Upper lobe of right lung (tissue), 1 donor: ENCODE measurements around the gene FOXP1. TPM values are rescaled to one million over a fixed set of nuclear protein-coding genes. Genes with fewer than 3 reads are reported as not detected.

ENCODE experiments used
- ATAC-seq: fragments of 200-7000 bp; cut with Tn5 transposase; one replicate; pipeline ENCODE4 v1.9.1; 2020; ENCODE audit warnings: mild to moderate bottlenecking, moderate library complexity
- DNase-seq: peaks from one replicate; pipeline ENCODE4 v3.0.0-alpha.2; 2020
- H3K27ac ChIP-seq: fragments of 200-600 bp; one replicate; pipeline ENCODE4 v1.8.0; 2022
- H3K27me3 ChIP-seq: fragments of 200-600 bp; one replicate; pipeline ENCODE4 v1.8.0; 2022; ENCODE audit warnings: mild to moderate bottlenecking
- H3K36me3 ChIP-seq: fragments of 200-600 bp; one replicate; pipeline ENCODE4 v1.8.0; 2022
- H3K4me1 ChIP-seq: fragments of 200-600 bp; one replicate; pipeline ENCODE4 v1.8.0; 2022
- H3K4me3 ChIP-seq: fragments of 200-600 bp; one replicate; pipeline ENCODE4 v1.8.0; 2022; ENCODE audit warnings: mild to moderate bottlenecking
- H3K9me3 ChIP-seq: fragments of 200-600 bp; one replicate; pipeline ENCODE4 v1.8.0; 2022
- intact Hi-C: fragments of 100-400 bp; cut with DNase I; formaldehyde crosslinking; loops from one replicate; pipeline ENCODE4 v1.11.0; 2022
- total RNA-seq: library from RNA; stranded (reverse); fragmentation: NEBNext Ultra II Directional; extraction: Animal tissue kit (Norgen Biotek cat#: 25700); gene quantifications from one replicate; pipeline ENCODE4 v1.2.1, GENCODE V29; 2021
- TF ChIP-seq, protein P1 (sequence below): fragments of 200-600 bp; IDR thresholded peaks from one replicate; pipeline ENCODE4 v1.8.0; 2022; ENCODE audit warnings: antibody characterized with exemption
- donor health status: DM: no; HTN: yes; CAD: no; lungs with severe emphysema.

FOXP1 gene
- total RNA-seq, 1 donor from 2014 or later: 140 TPM

DNA sequence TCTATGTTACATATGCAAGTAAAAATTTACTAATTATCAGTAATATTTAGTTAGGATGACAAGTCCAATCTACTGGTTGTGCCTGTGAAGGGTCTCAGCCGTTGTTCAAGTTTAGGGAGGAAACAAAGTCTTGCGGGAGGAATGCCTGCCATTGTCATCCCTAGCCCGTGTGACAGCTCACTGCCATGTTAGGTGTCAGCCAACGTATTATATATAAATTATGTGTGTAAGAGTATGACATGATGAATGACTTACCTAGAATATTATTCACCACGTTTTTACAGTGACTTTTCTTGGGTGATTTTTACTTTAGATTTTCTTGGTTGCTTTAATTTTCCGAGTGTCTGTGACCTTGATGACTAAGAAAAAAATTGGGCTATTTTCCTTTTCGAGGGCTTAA, 656.7 kb downstream of the FOXP1 start:
- no peaks in the 10 kb centered on the region for H3K9me3 ChIP-seq
- H3K4me1 ChIP-seq: no peaks in the 10 kb centered on the region
- H3K27me3 ChIP-seq: no peaks in the 10 kb centered on the region
- intact Hi-C loops: no loop called here
- no peak for DNase-seq
- no peak overlapping the region for H3K27ac ChIP-seq
- TF ChIP-seq, protein P1, sequence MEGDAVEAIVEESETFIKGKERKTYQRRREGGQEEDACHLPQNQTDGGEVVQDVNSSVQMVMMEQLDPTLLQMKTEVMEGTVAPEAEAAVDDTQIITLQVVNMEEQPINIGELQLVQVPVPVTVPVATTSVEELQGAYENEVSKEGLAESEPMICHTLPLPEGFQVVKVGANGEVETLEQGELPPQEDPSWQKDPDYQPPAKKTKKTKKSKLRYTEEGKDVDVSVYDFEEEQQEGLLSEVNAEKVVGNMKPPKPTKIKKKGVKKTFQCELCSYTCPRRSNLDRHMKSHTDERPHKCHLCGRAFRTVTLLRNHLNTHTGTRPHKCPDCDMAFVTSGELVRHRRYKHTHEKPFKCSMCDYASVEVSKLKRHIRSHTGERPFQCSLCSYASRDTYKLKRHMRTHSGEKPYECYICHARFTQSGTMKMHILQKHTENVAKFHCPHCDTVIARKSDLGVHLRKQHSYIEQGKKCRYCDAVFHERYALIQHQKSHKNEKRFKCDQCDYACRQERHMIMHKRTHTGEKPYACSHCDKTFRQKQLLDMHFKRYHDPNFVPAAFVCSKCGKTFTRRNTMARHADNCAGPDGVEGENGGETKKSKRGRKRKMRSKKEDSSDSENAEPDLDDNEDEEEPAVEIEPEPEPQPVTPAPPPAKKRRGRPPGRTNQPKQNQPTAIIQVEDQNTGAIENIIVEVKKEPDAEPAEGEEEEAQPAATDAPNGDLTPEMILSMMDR: no peak
- ATAC-seq: no peak
- no peaks in the 10 kb centered on the region for H3K36me3 ChIP-seq
- no peak overlapping the region for H3K4me3 ChIP-seq

DNA sequence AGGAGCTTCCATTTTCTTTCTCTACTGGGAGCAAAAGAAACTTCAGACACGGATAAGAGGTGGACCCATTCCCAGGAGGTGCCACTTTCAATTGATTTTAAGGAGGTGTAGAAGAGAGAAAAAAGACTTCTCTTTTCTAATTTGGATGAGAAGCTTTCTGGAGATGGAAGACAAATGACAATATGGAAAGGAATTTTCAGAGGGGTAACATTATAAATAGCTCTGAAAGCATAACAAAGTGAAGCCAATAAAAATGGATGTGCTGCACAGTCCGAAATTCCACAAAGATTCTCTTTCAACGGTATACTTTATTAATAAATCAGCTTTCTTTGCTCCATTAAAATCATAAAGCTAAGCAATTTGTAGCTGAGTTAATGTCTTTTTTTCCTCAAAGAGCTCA, 663.9 kb downstream of the FOXP1 start:
- DNase-seq: no peak
- Histone ChIP-seq H3K4me3 (no peak overlapping the region), H3K4me1 (no peaks in the 10 kb centered on the region), H3K9me3 (no peaks in the 10 kb centered on the region), H3K27ac (no peak overlapping the region), H3K27me3 (no peaks in the 10 kb centered on the region), H3K36me3 (no peaks in the 10 kb centered on the region)
- TF ChIP-seq, protein P1: no peak
- intact Hi-C loops: no loop called here
- no peak for ATAC-seq

DNA sequence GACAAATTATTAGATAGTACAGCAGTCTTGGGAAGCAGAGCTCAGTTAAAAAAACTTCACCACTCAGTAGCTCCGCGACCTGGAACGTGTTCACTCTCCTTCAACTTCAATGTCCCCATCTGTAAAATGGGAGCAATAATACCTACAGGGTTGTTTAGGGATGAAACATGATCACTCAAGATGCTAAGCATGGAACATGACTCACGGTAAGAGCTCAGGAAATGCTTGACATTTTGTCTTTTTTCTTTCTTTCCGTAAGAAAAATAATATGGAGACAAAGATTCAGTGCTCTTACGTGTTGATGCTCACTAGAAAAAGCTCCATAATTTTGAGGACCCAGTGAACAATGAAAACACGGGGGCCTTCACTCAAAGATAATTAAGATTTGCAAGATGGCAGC, 664.4 kb downstream of the FOXP1 start:
- no peak for ATAC-seq
- TF ChIP-seq, protein P1: no peak
- H3K9me3 ChIP-seq: no peaks in the 10 kb centered on the region
- H3K36me3 ChIP-seq: no peaks in the 10 kb centered on the region
- H3K4me1 ChIP-seq: no peaks in the 10 kb centered on the region
- intact Hi-C loops: no loop called here
- H3K27me3 ChIP-seq: no peaks in the 10 kb centered on the region
- no peak overlapping the region for H3K4me3 ChIP-seq
- no peak overlapping the region for H3K27ac ChIP-seq
- no peak for DNase-seq

DNA sequence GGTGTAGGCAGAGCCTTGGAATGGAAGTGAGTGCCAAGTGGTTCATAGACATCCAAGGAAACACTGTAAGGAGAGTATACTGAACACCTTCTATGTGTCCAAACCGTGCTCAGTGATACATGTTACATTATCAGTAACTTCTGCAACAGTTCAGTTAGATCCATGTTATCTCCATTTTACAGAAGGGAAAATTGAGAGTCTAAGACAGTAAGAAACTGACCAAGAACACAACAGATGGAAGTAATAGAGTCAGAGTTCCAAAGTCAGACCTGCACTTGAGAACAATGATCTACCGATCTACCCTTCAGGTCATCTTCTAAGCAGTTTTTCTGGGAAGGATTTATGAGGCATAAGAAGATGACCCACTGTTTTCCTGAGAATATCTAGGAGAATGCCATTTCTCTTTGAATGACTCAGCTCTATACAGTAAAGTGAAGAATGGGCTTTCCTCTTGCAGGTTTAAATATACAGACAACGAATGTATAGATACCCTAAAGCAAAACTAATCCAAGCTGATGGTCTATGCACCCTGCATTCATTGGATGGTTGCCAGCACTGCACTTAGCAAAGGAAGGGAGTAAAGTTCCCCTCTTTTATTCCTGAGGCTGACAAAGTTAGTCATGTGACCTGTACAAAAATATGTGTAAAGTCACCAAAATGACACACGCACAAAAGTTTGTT, 667.0 kb downstream of the FOXP1 start:
- H3K27me3 ChIP-seq: no peaks in the 10 kb centered on the region
- no peaks in the 10 kb centered on the region for H3K36me3 ChIP-seq
- no peak overlapping the region for H3K27ac ChIP-seq
- no peaks in the 10 kb centered on the region for H3K4me1 ChIP-seq
- no peak for DNase-seq
- TF ChIP-seq, protein P1: no peak
- H3K4me3 ChIP-seq: no peak overlapping the region
- H3K9me3 ChIP-seq: no peaks in the 10 kb centered on the region
- intact Hi-C loops: no loop called here
- no peak for ATAC-seq

DNA sequence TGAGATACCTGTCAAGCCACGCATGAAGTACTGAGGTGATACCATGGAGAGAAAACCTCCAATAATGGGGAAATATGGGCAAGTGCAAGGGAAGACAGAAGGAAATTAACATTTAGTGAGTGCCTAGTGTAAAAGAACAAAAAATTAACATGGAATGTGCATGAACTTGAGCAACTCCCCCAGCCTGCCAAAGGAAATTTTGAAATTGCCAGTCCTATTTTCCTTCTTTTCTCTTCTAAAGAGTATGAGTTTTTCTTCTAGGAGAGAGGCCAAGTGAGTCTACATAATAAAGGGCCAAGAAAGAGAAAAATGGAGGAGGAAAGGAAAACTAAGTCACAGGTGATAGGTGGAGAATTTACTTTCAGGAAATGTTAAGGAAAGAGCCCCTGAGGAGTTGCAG, 668.7 kb downstream of the FOXP1 start:
- Histone ChIP-seq H3K4me1 (no peaks in the 10 kb centered on the region), H3K27ac (no peak overlapping the region), H3K27me3 (no peaks in the 10 kb centered on the region), H3K9me3 (no peaks in the 10 kb centered on the region), H3K36me3 (no peaks in the 10 kb centered on the region), H3K4me3 (no peak overlapping the region)
- TF ChIP-seq, protein P1: no peak
- DNase-seq (no peak), ATAC-seq (no peak)
- intact Hi-C loops: no loop called here

DNA sequence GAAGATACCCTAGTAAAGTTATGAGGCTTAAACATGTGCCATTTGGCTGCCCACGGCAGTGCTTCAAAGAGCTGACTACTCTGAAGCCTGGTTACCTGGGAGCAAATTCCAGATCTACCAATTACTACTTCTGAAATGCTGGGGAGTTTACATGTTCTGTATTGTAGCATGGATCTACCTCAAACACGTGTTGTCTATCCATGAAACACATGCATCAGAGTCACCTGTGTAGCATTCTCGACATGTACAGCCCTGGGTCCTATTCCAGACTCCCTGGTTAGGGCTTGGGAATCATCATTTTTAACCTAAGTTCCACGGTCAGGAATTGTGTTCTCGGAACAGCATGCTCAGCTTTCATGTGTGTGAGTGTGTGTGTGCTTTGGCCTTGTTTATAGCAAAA, 671.8 kb downstream of the FOXP1 start:
- Histone ChIP-seq H3K4me3 (no peak overlapping the region), H3K9me3 (no peaks in the 10 kb centered on the region), H3K4me1 (no peaks in the 10 kb centered on the region), H3K27me3 (no peaks in the 10 kb centered on the region), H3K27ac (no peak overlapping the region), H3K36me3 (no peaks in the 10 kb centered on the region)
- DNase-seq: no peak
- intact Hi-C loops: no loop called here
- TF ChIP-seq, protein P1: no peak
- ATAC-seq: no peak
